C4-2B (cell line): ENCODE measurements around the gene ANO2.

ENCODE experiments used
- CTCF ChIP-seq: fragments of 450-650 bp; conservative IDR thresholded peaks from 2 replicates; pipeline ENCODE4 v1.5.1; 2017; ENCODE audit warnings: mild to moderate bottlenecking
- ZFX ChIP-seq: fragments of 450-650 bp; IDR thresholded peaks from 2 replicates; pipeline ENCODE4 v1.6.1; 2017

DNA sequence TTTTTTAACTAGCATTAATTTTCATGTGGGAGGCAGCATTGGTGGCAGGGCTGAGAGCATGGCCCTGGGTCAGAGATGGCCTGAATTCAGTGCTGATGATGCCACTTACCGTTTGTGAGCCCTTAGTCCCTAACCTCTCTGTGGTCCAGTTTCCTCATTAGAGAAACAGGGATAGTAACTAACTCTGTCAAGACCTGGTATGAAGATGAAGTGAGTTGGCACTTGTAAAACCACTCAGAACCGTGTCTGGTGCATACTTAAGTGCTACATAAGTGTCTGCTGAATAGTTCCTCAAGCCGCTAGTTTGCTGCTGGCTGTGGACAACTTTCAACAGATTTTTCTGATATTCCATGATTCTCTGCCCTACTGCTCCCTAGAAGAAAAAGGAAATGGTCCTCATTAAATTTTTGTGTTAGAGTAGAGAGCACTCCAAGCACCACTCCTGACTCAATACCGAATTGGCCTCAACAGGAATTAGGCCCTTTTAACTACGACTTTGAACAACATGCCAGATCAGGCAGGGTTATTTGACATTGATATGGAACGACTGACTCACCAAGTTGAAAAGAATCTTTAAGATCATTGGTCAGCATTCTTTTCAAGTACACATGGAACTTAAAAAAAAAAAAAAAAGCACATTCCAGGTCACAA, 250.2 kb downstream of the ANO2 start:
- TF ChIP-seq CTCF (no peak), ZFX (no peak)
